Coronary artery (tissue), 2 donors: ENCODE data around the gene BMPER.

ENCODE experiments used
- DNase-seq: peaks from one replicate; pipeline ENCODE4 v3.0.0-alpha.2; 2017; ENCODE audit warnings: low spot score
- H3K27ac ChIP-seq, 2 donors: fragments of 200-600 bp; sonication (generic); one replicate each; pipeline ENCODE4 v1.5.1; 2016 to 2019
- H3K4me3 ChIP-seq: fragments of 200-600 bp; sonication (generic); 2 replicates; pipeline ENCODE4 v1.5.1; 2016; ENCODE audit warnings: mild to moderate bottlenecking, moderate library complexity
- CTCF ChIP-seq: fragments of 200-600 bp; sonication (generic); IDR thresholded peaks from one replicate; pipeline ENCODE4 v1.5.1; 2019; ENCODE audit warnings: antibody characterized with exemption

The BMPER gene

DNA sequence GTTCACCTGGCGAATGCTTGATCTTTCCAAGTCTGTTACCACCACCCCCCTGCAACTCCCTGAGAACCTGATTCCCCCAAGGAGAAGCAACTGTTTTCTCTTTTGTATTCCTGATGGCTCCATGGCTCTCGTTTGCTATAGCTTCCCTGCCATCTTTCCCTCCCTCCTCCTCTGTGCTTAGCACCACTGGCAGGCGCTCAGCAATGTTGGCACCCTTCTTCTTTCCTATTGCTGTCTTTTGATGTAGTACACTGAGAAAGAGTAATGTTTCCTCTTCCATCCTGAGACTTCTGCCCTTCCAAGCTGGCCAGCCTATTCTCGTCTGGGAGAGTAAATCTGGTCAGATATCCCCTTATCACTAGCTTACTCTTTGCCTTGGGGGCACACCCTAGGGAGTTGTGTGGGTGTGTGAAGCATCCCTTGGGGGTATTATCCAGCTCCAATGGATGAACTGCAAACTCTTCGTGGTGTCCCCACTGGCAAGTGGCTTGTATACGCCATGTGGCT lies 74.0 kb downstream of the BMPER start:
- no peak overlapping the region for H3K4me3 ChIP-seq
- no peak overlapping the region for H3K27ac ChIP-seq
- no peak for TF ChIP-seq CTCF
- DNase-seq: no peak

DNA sequence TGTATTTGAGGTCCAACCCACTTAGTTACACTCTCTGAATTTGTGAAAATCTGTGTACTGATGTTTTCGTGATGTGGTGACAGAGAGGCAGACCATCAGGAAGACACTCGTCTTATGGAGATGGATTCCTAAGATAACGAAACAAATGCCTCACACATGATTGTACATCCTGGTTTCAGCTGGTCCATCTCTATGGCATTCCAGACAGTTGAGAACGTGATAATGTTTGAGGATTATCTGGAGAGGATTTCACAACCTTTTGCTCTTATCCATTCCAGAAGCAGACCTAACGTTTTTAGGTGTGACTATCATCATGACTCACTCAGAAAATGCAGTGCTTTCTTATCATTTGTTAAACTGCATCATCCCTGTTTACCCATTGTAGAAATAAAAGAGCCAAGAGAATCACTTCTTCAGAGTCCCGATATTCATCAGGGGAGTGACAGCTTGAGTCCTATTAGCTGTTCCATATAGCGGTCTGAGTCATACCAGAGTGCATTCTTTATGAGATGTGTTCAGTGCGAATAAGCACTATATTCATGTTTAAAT lies 74.5 kb downstream of the BMPER start:
- no peak for TF ChIP-seq CTCF
- Histone ChIP-seq H3K4me3 (no peak overlapping the region), H3K27ac (no peak overlapping the region)
- no peak for DNase-seq

GRCh38 chr7:33981226-33981625 lies 75.9 kb downstream of the BMPER start:
- no peak overlapping the region for H3K27ac ChIP-seq
- no peak for DNase-seq
- no peak overlapping the region for H3K4me3 ChIP-seq
- TF ChIP-seq CTCF: no peak

- no peak overlapping the region for H3K4me3 ChIP-seq
- DNase-seq: no peak
- TF ChIP-seq CTCF: no peak
- H3K27ac ChIP-seq: no peak overlapping the region
Observed at GRCh38 chr7:33981671-33982424, 76.5 kb downstream of the BMPER start.

DNA sequence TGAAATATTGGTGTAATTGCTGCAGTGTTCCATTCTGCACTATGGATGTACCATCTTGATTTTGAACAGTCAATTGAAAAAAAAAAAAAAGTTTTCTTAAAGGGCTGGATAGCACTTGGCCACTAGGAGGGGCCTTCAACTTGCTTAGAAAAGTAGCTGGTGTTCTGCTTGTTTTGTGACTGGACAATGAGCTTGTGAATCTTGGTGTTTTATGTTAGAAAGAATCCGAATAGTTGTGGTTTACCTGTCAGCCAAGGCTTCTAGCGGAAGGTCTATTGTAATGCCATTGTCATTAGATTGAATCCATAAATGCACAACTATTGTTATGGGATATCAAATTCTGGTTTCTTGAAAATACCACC lies 77.1 kb downstream of the BMPER start:
- Histone ChIP-seq H3K27ac (no peak overlapping the region), H3K4me3 (no peak overlapping the region)
- TF ChIP-seq CTCF: no peak
- DNase-seq: no peak

- TF ChIP-seq CTCF: no peak
- H3K27ac ChIP-seq: peak overlapping the region in 1 of 2 donors; percentile 46
- no peak overlapping the region for H3K4me3 ChIP-seq
- no peak for DNase-seq
Observed at GRCh38 chr7:33986451-33986850, 81.1 kb downstream of the BMPER start.
